Right cardiac atrium (tissue), 5 donors: ENCODE measurements around the gene CACNA1D. TPM values are rescaled to one million over a fixed set of nuclear protein-coding genes. Genes with fewer than 3 reads are reported as not detected.

Experiments
- ATAC-seq, 2 donors: fragments of 200-7000 bp; cut with Tn5 transposase; one replicate each; pipeline versions ENCODE4 v1.8.0 to v1.9.1; 2020; ENCODE audit warnings: moderate library complexity in 2 of 2, mild to moderate bottlenecking in 1 of 2
- DNase-seq, 3 donors: peaks; one replicate each; pipeline ENCODE4 v3.0.0-alpha.2; 2020
- H3K27ac ChIP-seq: one replicate; pipeline ENCODE4 v1.5.1; 2013; ENCODE audit warnings: mild to moderate bottlenecking, low read length, control low read depth, moderate library complexity
- H3K27me3 ChIP-seq: one replicate; pipeline ENCODE4 v1.6.1; 2013; ENCODE audit not compliant: control insufficient read depth, insufficient read depth
- H3K4me1 ChIP-seq: one replicate; pipeline ENCODE4 v1.6.1; 2013; ENCODE audit warnings: low read length; ENCODE audit not compliant: control insufficient read depth, insufficient read depth
- H3K4me3 ChIP-seq: one replicate; pipeline ENCODE4 v1.5.1; 2013; ENCODE audit warnings: low read length, control low read depth
- H3K9me3 ChIP-seq: one replicate; pipeline ENCODE4 v1.6.1; 2013; ENCODE audit warnings: low read length; ENCODE audit not compliant: control insufficient read depth
- WGBS: extraction: QIAGEN DNeasy Blood & Tissue Kit; methylation state at CpG from one replicate; pipeline ENCODE4 v1.1.7; 2013; 5-methylcytosine and 5-hydroxymethylcytosine counted together
- intact Hi-C, 4 donors: fragments of 100-400 bp; cut with DNase I; formaldehyde crosslinking; loops; one replicate each; pipeline versions ENCODE4 v1.11.0 to v1.14.0; 2022 to 2023
- polyA plus RNA-seq: library from polyadenylated mRNA; stranded (reverse); fragments of 200-250 nt; gene quantifications from one replicate; pipeline ENCODE4 v1.2.3, GENCODE V29; 2013
- total RNA-seq, 4 donors: library from RNA; stranded (reverse); fragmentation: NEBNext Ultra II Directional; extraction: Animal tissue kit (Norgen Biotek cat#: 25700); gene quantifications; one replicate each; pipeline ENCODE4 v1.2.1, GENCODE V29; 2021
- donor health status: healthy with polysubstance abuse.
- donor health status: DM: no; HTN: yes; CAD: no.
- donor health status: DM: no; HTN: no; CAD: no.
- donor health status: DM: no; HTN: yes; CAD: no; lungs with severe emphysema.
- donor health status: DM: yes; HTN: yes; CAD: no.

Gene CACNA1D
- total and polyA plus RNA-seq, 5 donors: 3.7 to 11.3 (median 10.4) TPM

DNA sequence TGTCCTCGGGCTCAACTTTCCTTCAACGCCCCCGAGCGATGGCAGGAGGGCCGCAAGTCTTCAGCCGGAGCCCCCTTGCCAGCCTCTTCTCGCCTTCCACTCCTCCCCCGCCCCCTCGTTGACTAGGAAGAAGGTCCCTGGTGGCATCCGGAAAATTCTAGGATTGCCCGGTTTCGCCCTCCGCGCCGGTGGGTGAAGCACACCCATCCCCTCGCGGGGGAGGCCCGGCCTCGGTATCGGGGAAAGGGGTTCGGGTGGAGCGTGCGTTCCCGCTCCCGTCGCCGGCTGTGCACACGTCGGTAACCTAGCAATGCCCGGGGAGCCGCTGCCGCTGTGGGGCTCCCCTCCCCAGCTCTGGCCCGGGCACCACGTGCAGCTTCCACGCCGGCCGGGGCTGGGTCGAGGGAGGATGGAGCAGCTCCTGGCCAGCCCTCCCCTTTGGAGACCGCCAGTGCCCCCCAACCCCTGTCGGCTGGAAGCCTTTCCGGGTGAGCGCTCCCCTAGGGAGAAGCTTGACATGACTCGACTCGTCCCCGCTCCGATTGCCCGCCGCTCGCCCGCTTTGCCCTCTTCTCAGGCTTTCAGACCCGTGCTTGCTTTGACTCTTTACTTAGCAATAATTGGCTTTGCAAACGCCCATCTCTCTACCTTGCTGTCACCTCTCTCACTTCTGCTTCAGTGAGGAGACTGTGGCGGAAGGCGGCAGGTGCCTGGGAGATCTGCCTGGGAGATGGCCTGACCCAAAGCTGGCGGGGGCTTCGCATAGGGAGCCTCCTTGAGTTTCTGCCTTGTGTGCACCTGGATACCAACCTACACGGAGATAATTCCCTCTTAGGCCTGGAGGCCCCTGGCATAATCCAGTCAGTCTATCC, 1.3 kb downstream of the CACNA1D start:
- H3K9me3 ChIP-seq: no peaks in the 10 kb centered on the region
- peaks cover 2% of the 10 kb centered on the region for H3K4me1 ChIP-seq
- intact Hi-C loops: no loop called here
- H3K27ac ChIP-seq: no peak overlapping the region
- ATAC-seq (peak; percentile 58 to 59), DNase-seq (peak in 1 of 3 donors; percentile 60)
- peak overlapping the region; percentile 52 for H3K4me3 ChIP-seq
- WGBS: 9% methylated on average over 57 of the region's 57 CpGs
- peaks cover 2% of the 10 kb centered on the region for H3K27me3 ChIP-seq

DNA sequence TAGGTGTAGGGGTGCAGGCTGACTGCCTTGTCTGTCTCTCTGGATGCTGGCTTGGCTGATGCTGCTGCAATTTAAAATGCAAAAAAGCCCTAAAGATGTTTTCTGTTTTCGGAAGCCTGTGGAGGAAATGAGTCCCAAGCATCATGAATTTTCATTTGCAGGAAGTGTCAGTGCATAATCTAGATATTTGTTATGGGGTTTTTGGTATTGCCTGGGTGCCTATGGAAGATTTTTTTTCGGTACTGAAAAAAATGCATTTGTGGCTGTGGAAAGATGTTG, 1.9 kb downstream of the CACNA1D start:
- no peaks in the 10 kb centered on the region for H3K9me3 ChIP-seq
- DNase-seq (no peak), ATAC-seq (no peak)
- H3K4me1 ChIP-seq: peaks cover 2% of the 10 kb centered on the region
- WGBS: 62% methylated on average over 2 of the region's 2 CpGs
- peaks cover 2% of the 10 kb centered on the region for H3K27me3 ChIP-seq
- no peak overlapping the region for H3K4me3 ChIP-seq
- intact Hi-C loops: no loop called here
- no peak overlapping the region for H3K27ac ChIP-seq

DNA sequence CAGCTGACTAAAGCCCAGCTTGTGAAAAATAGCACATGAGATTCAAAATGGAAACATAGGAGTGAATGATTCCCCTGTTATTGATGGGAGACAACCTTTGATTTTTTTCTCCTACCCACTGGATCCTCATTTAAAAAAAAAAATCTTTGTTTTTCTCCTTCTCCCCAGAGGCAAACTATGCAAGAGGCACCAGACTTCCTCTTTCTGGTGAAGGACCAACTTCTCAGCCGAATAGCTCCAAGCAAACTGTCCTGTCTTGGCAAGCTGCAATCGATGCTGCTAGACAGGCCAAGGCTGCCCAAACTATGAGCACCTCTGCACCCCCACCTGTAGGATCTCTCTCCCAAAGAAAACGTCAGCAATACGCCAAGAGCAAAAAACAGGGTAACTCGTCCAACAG, 2.6 kb downstream of the CACNA1D start:
- intact Hi-C loops: no loop called here
- ATAC-seq (no peak), DNase-seq (no peak)
- Histone ChIP-seq H3K27me3 (peaks cover 2% of the 10 kb centered on the region), H3K9me3 (no peaks in the 10 kb centered on the region), H3K4me3 (no peak overlapping the region), H3K27ac (no peak overlapping the region), H3K4me1 (peaks cover 2% of the 10 kb centered on the region)
- 50% methylated on average over 5 of the region's 5 CpGs for WGBS

DNA sequence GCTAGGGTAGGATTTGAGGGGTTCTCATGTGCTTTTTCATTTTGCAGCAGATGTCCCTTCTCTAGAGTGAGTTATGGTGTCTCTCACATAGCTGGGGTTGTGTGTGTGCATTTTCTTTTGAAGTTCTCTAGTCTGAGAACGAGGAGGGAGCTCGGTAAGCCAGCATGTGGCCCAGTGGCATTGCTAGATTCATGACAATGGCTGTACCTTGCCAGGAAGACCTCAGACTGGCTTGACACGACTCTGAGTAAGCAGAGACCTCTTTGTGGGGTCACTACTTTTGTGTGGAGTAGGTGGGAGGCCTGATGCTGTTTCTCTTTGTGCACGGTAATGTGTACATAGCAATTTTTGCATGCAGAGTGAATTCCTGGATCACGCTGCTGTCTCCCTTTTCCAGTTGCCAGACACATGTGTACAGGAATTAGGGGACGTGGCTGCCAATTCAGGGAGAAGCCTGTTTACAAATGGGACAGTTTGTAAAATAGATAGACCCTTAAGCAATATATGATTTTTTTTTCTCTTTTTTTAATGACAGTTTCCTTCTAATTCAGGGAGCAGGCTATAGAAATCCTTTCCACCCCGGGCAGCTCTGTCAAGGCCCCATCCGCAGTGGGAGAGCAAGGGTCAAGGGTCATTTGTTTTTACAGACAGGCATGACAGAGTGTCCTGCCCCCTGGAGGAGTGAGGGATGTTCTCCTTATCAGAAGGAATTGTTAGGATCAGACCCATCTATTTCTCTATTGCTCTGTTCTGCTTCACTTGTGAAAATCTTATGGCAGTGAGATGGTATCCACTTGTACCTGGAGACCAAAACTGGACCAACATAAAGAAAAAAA, 4.6 kb downstream of the CACNA1D start:
- Histone ChIP-seq H3K27ac (no peak overlapping the region), H3K27me3 (peaks cover 2% of the 10 kb centered on the region), H3K9me3 (no peaks in the 10 kb centered on the region), H3K4me3 (no peak overlapping the region), H3K4me1 (peaks cover 2% of the 10 kb centered on the region)
- DNase-seq (no peak), ATAC-seq (no peak)
- intact Hi-C loops: no loop called here
- WGBS: 73% methylated on average over 8 of the region's 8 CpGs

DNA sequence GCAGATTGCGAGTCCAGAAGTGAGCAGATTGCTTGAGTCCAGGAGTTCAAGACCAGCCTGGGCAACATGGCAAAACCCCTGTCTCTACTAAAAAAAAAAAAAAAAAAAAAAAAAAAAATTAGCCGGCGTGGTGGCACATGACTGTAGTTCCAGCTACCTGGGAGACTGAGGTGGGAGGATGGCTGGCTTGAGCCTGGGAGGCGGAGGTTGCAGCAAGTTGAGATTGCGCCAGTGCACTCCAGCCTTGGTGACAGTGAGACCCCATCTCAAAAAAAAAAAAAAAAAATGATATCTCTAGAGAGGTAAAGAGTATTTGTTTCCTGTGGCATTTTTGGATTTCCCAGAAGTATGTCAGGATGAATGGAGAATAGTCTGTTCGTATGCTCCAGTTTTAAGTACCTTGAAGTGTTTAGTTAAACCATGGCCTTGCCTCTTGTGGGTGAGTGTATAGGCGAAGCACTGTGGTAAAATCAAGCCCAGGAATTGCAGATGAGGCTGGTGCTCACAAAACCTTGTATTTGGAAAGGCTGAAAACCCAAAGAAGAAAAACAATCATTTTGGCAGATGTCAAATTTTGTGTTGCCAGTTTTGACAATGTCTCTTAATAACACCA, 5.9 kb downstream of the CACNA1D start:
- peaks cover 2% of the 10 kb centered on the region for H3K27me3 ChIP-seq
- ATAC-seq (no peak), DNase-seq (no peak)
- 78% methylated on average over 7 of the region's 7 CpGs for WGBS
- H3K9me3 ChIP-seq: no peaks in the 10 kb centered on the region
- no peak overlapping the region for H3K4me3 ChIP-seq
- no peaks in the 10 kb centered on the region for H3K4me1 ChIP-seq
- no peak overlapping the region for H3K27ac ChIP-seq
- intact Hi-C loops: no loop called here

DNA sequence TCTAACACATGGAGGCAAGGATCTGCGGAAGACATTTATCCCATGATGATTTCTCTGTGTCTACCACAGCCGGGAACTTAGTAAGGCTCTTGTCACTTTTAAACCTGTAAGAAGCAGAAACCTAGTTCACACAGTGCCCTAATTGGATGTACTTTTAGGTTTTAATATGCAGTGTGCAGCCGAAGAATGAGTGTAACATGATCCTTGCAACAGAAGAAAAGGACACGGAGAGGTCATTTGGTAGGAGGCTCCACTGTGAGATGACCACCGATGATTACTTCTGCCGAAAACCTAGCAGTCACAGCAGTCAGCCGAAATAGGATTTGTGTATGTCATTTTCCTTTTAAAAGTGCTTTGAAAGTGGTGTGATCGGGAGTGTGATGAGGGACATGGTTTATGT, 6.8 kb downstream of the CACNA1D start:
- 56% methylated on average over 8 of the region's 8 CpGs for whole genome bisulfite sequencing

DNA sequence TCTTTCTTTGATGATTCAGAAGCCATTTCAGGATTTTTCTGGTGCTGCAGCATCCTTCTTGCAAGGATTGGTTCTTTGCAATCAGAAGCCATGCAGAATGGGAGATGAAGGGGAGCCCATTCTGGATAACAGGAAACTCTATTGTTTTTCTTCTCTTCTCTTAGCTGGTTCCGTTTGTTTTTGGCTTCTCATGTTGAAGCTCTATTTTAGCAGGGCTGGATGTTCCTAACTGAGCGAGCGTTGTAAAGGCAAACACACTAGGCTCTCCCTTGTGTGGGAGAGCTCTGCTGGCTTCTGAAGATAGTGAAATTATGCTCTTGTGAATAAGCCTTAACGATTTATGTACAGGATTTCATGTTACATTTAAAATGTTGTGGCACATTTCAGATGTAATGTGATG, 8.3 kb downstream of the CACNA1D start:
- 40% methylated on average over 4 of the region's 4 CpGs for WGBS
- Histone ChIP-seq H3K27me3 (peaks cover 2% of the 10 kb centered on the region), H3K4me3 (no peak overlapping the region), H3K9me3 (no peaks in the 10 kb centered on the region), H3K27ac (no peak overlapping the region), H3K4me1 (no peaks in the 10 kb centered on the region)
- intact Hi-C loops: no loop called here
- DNase-seq (no peak), ATAC-seq (no peak)

More for the DNA sequence above, 6.8 kb downstream of the CACNA1D start:
- ATAC-seq (no peak), DNase-seq (no peak)
- peaks cover 2% of the 10 kb centered on the region for H3K27me3 ChIP-seq
- H3K9me3 ChIP-seq: no peaks in the 10 kb centered on the region
- no peaks in the 10 kb centered on the region for H3K4me1 ChIP-seq
- H3K27ac ChIP-seq: no peak overlapping the region
- intact Hi-C loops: no loop called here
- H3K4me3 ChIP-seq: no peak overlapping the region

DNA sequence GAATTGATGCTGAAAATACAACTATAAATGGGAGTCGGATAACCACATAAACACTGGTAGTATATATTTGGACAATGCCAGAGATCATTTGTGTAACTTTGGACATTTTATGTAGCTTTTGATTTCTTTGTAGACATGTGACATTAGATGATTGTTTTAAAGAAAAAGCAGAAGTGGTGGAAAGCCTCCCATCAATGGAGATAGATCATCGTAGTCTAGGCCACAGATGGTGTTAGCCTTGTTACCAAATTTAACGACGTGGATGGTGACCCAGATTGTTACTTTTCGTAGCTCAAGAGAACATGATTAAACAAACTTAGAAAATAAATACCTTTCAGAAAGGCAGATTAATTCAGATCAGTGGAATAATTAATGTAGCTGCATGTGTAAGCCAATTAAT, 8.8 kb downstream of the CACNA1D start:
- Histone ChIP-seq H3K4me3 (no peak overlapping the region), H3K27ac (no peak overlapping the region), H3K4me1 (no peaks in the 10 kb centered on the region), H3K9me3 (no peaks in the 10 kb centered on the region), H3K27me3 (peaks cover 2% of the 10 kb centered on the region)
- intact Hi-C loops: no loop called here
- DNase-seq (no peak), ATAC-seq (no peak)
- WGBS: 76% methylated on average over 5 of the region's 5 CpGs

DNA sequence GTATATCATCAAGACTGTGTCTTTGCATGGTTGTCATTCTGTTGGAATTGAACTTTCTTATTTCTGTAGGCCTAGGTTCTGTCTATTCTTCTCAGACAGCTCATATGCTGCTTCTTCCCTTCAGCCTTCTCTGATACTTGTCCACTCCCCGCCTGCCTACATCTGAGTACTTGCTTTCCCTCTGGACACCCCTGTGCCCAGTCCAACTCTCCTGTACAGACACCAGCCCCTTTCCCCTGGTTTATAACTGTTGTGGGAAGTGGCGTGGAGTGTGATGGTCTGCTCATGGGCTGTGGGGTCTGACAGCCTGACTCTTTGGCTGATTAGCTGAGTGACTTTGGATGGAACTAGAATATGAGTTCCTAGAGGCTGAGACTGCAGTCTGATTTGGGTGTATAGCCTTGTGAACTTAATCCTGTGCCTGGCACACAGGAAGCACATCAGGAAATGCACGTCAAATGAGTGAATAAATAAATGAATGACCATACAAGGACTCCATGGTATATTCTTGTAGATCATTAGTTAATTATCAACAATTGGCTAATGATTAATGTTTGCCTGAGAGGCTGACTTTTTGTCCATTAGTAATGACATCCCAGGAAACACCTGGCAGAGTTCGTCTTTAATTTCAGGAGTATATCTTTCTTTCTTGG, 11.8 kb downstream of the CACNA1D start:
- Histone ChIP-seq H3K9me3 (no peaks in the 10 kb centered on the region), H3K27me3 (no peaks in the 10 kb centered on the region), H3K4me3 (no peak overlapping the region), H3K4me1 (no peaks in the 10 kb centered on the region), H3K27ac (no peak overlapping the region)
- DNase-seq: no peak
- intact Hi-C loops: no loop called here
- no peak for ATAC-seq
- WGBS: 81% methylated on average over 4 of the region's 4 CpGs

DNA sequence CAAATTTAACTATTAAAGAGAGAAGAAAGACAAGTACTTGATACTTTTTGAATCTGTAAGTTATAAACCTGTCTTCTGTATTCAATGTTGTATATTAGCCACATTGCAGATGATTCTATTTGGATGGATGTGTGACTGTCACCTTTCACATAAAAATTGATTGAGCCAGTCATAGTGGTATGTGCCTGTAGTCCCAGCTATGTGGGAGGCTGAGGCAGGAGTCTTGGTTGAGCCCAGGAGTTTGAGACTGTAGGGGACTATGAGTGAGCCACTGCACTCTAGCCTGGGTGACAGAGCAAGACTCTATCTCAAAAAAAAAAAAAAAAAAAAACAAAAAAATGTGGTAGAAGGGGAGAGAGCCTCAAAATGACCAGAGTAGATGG, 12.3 kb downstream of the CACNA1D start:
- Histone ChIP-seq H3K27me3 (no peaks in the 10 kb centered on the region), H3K4me3 (no peak overlapping the region), H3K9me3 (no peaks in the 10 kb centered on the region), H3K27ac (no peak overlapping the region), H3K4me1 (no peaks in the 10 kb centered on the region)
- DNase-seq: no peak
- intact Hi-C loops: no loop called here
- no peak for ATAC-seq

DNA sequence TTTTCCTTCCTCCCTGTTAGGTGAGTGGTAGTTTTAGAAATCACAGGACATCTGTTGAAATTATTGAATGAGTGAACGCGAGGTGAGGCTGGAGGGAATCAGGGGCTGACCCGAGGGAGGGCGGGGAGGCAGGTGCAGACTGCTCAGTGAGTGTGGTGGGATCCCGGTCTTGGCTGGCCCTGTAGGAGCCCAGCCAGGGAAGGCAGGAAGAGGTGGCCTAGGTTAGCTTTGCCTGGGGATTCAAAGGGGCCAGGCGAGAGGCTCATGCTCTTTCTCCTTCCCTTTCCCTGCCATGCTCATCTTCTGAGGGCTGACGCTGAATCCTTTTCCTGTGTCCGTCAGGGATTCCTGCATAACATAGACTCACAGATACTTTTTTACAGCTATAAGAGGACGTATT, 15.1 kb downstream of the CACNA1D start:
- Histone ChIP-seq H3K4me3 (no peak overlapping the region), H3K27ac (no peak overlapping the region), H3K27me3 (no peaks in the 10 kb centered on the region), H3K9me3 (no peaks in the 10 kb centered on the region), H3K4me1 (no peaks in the 10 kb centered on the region)
- intact Hi-C loops: no loop called here
- ATAC-seq (no peak), DNase-seq (no peak)
- WGBS: 73% methylated on average over 9 of the region's 9 CpGs
